Parathyroid adenoma (tissue), 2 donors: Measurements from ENCODE around the gene SEMA3B.

Experiments
- H2AFZ ChIP-seq: fragments of 300-600 bp; sonication (generic); one replicate; pipeline ENCODE4 v1.7.0; 2017; ENCODE audit warnings: antibody characterized with exemption, mild to moderate bottlenecking
- H3K27ac ChIP-seq: fragments of 300-600 bp; sonication (generic); one replicate; pipeline ENCODE4 v1.7.0; 2017
- H3K27me3 ChIP-seq: fragments of 300-600 bp; sonication (generic); one replicate; pipeline ENCODE4 v1.7.0; 2017; ENCODE audit warnings: low read length; ENCODE audit not compliant: control insufficient read depth, insufficient read depth
- H3K36me3 ChIP-seq: fragments of 300-600 bp; sonication (generic); one replicate; pipeline ENCODE4 v1.7.0; 2017; ENCODE audit warnings: low read length; ENCODE audit not compliant: control insufficient read depth, insufficient read depth
- H3K4me1 ChIP-seq: fragments of 300-600 bp; sonication (generic); one replicate; pipeline ENCODE4 v1.7.0; 2017; ENCODE audit warnings: control low read depth
- H3K4me2 ChIP-seq: fragments of 300-600 bp; sonication (generic); one replicate; pipeline ENCODE4 v1.7.0; 2017; ENCODE audit warnings: low read length
- H3K4me3 ChIP-seq: fragments of 300-600 bp; sonication (generic); one replicate; pipeline ENCODE4 v1.7.0; 2017; ENCODE audit warnings: low read depth, low read length
- H3K79me2 ChIP-seq: fragments of 300-600 bp; sonication (generic); one replicate; pipeline ENCODE4 v1.7.0; 2017; ENCODE audit warnings: control low read depth
- H3K9ac ChIP-seq: fragments of 300-600 bp; sonication (generic); one replicate; pipeline ENCODE4 v1.7.0; 2017; ENCODE audit warnings: mild to moderate bottlenecking
- H3K9me3 ChIP-seq: fragments of 300-600 bp; sonication (generic); one replicate; pipeline ENCODE4 v1.7.0; 2017; ENCODE audit warnings: low read length; ENCODE audit not compliant: control insufficient read depth
- CTCF ChIP-seq: fragments of 300-600 bp; sonication (generic); IDR thresholded peaks from one replicate; pipeline ENCODE4 v1.7.0; 2017; ENCODE audit warnings: antibody characterized with exemption, mild to moderate bottlenecking
- donor health status: primary hyperparathyroidism.

The SEMA3B gene

GRCh38 chr3:50287262-50287661 is 18.3 kb downstream of the SEMA3B start:
- Histone ChIP-seq H3K27me3 (no peaks in the 10 kb centered on the region), H3K4me2 (no peak overlapping the region), H3K27ac (no peak overlapping the region), H3K36me3 (no peaks in the 10 kb centered on the region), H3K9me3 (no peaks in the 10 kb centered on the region), H3K4me3 (no peak overlapping the region), H3K9ac (no peak overlapping the region), H3K79me2 (peaks cover 5% of the 10 kb centered on the region), H2AFZ (no peak overlapping the region), H3K4me1 (peaks cover 3% of the 10 kb centered on the region)
- no peak for TF ChIP-seq CTCF

- H3K4me1 ChIP-seq = peaks cover 7% of the 10 kb centered on the region
- H3K27ac ChIP-seq = no peak overlapping the region
- TF ChIP-seq CTCF = no peak
- H3K4me3 ChIP-seq = no peak overlapping the region
- H3K9me3 ChIP-seq = no peaks in the 10 kb centered on the region
- H2AFZ ChIP-seq = no peak overlapping the region
- no peaks in the 10 kb centered on the region for H3K27me3 ChIP-seq
- no peak overlapping the region for H3K9ac ChIP-seq
- H3K4me2 ChIP-seq = no peak overlapping the region
- no peaks in the 10 kb centered on the region for H3K36me3 ChIP-seq
- peaks cover 5% of the 10 kb centered on the region for H3K79me2 ChIP-seq
Observed at GRCh38 chr3:50288387-50289007, 19.6 kb downstream of the SEMA3B start.

- Histone ChIP-seq H3K79me2 (peaks cover 5% of the 10 kb centered on the region), H3K4me2 (no peak overlapping the region), H3K27me3 (no peaks in the 10 kb centered on the region), H3K4me3 (no peak overlapping the region), H3K4me1 (peaks cover 7% of the 10 kb centered on the region), H3K27ac (no peak overlapping the region), H3K9me3 (no peaks in the 10 kb centered on the region), H3K36me3 (no peaks in the 10 kb centered on the region), H3K9ac (no peak overlapping the region), H2AFZ (no peak overlapping the region)
- no peak for TF ChIP-seq CTCF
Observed at GRCh38 chr3:50289130-50289529, 20.2 kb downstream of the SEMA3B start.

- H3K36me3 ChIP-seq = no peaks in the 10 kb centered on the region
- peaks cover 7% of the 10 kb centered on the region for H3K4me1 ChIP-seq
- H3K9ac ChIP-seq = no peak overlapping the region
Observed at GRCh38 chr3:50290161-50290641, 21.3 kb downstream of the SEMA3B start.

More at GRCh38 chr3:50290161-50290641, 21.3 kb downstream of the SEMA3B start:
- TF ChIP-seq CTCF = no peak
- H3K4me2 ChIP-seq = no peak overlapping the region
- no peak overlapping the region for H3K4me3 ChIP-seq
- no peak overlapping the region for H2AFZ ChIP-seq
- peaks cover 5% of the 10 kb centered on the region for H3K79me2 ChIP-seq
- H3K9me3 ChIP-seq = no peaks in the 10 kb centered on the region
- H3K27ac ChIP-seq = no peak overlapping the region
- no peaks in the 10 kb centered on the region for H3K27me3 ChIP-seq
